ELF-1 (cell line): ENCODE measurements around the gene TRIM8.

Experiments
- DNase-seq: peaks from one replicate; pipeline ENCODE4 v3.0.0-alpha.2; 2016; ENCODE audit warnings: low read depth, low spot score

Gene TRIM8

GRCh38 chr10:102616066-102616770, 28.1 kb upstream of the TRIM8 start:
- no peak for DNase-seq

GRCh38 chr10:102617041-102617440, 27.2 kb upstream of the TRIM8 start:
- no peak for DNase-seq

DNA sequence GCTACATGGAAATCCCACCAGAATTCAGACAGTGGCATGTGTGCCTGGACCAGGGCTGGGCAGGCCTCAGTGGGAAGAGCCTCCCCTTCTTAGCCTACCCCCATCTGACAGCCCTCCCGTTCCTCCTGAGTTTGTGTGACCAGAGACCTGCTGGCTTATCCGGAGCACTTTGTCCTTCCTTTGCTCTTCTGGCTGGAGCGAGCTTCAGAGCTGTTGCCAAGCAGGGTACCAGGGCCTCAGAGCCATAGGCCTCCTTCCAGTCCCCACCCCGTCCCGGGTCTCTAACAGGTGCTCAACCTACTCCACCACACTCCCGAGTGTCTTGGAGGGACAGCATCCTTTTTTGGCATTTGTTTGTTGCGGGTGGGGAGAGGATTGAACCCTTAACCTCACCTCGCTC, 26.5 kb upstream of the TRIM8 start:
- DNase-seq, result no peak

DNA sequence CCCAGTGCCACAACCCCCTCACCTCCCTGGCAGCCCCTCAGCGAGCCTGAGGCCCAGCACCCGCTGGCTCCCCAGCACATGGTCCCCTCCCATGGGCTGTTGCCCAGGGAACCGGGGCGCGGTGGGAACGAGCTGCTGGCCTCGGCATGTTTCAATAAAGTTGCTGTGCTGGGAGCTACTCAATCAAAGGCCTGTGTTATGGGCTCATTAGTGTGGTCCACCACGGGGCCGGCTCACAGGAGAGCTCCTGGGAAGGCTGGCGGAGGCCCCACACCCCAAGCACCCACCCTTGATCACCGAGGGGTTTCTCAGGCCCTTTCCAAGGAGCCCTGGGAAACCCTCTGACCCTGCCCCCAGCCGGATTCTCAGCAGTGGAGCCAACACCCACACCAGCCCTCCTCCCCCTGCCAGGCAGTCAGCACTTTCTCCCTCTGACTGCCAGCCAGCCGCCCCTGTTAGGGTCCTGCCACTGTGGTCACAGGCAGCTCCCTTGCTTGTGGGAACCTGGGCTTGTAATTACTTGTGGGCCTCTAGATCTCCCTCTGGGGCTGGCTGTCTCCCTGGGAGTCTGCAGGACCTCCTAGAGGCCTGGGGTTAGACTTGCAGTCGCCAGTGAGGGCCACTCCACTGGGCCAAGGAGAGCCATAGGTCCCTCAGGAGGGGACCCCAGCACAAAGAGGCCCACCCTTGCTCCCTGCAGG, 24.8 kb upstream of the TRIM8 start:
- DNase-seq, result no peak

DNA sequence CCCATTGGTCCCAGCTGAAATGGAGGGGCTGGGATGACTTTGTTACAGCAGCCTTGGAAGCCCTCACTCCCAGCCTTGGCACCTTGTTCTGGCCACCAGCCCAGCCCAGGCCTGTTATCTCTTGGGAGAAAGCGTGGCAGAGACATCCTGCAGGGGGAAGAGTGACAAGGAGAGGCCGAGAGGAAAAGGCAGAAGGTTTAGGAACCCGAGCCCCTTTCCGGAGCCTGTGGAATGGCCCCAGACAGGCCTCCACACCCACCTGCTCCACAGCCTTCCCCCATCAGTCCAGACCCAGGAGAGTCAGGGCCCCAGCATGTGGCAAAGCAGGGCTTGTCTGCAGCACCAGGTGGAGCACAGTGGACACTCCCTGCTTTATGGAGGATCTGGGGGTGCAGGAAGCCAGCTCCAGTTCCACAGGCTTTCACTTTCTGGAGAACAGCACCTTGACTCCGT, 24.1 kb upstream of the TRIM8 start:
- no peak for DNase-seq

- no peak for DNase-seq
Measured at GRCh38 chr10:102620591-102621442, 23.5 kb upstream of the TRIM8 start.

DNA sequence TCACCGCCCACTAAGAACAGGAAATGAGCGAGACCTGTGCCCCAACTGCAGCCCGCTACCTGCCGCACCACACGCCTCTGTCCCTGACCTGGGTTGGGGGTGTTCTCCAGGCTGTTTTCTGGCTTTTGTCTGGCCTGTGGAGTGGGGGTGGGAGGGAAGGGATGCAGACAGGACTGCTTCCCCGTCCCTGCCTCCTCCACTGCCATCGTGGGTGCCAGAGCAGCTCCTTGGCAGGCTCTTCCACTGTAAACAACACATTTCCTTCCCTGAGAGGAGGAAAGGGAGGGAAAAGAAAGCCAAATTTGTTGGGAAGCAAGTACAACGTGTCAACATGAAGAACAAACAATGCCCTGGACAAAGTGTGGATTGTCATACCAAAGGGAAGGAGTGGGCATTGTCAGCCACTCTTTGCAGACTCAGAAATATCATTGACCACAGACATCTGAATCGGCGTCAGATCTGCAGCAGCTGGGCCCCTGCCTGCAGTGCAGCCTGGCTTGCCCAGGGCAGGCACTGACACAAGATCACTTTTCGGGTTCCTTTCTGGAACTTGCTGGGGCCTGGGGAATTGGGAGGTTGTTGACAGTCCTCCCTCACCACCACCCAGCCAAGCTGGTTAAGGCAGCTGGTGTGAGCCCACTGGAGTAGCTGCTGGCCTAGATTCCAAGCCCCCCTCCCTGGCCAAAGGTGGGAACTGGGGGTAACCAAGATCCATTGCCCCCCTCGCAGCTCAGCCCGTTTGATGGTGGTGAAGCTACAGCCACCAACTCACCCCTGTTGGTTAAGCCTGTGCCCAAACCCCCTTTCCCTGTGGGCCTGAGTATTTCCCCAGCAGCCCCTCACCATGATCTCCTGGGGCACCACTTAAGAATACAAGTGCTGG, 22.6 kb upstream of the TRIM8 start:
- DNase-seq, result no peak

- no peak for DNase-seq
Measured at GRCh38 chr10:102624094-102624493, 20.2 kb upstream of the TRIM8 start.

DNA sequence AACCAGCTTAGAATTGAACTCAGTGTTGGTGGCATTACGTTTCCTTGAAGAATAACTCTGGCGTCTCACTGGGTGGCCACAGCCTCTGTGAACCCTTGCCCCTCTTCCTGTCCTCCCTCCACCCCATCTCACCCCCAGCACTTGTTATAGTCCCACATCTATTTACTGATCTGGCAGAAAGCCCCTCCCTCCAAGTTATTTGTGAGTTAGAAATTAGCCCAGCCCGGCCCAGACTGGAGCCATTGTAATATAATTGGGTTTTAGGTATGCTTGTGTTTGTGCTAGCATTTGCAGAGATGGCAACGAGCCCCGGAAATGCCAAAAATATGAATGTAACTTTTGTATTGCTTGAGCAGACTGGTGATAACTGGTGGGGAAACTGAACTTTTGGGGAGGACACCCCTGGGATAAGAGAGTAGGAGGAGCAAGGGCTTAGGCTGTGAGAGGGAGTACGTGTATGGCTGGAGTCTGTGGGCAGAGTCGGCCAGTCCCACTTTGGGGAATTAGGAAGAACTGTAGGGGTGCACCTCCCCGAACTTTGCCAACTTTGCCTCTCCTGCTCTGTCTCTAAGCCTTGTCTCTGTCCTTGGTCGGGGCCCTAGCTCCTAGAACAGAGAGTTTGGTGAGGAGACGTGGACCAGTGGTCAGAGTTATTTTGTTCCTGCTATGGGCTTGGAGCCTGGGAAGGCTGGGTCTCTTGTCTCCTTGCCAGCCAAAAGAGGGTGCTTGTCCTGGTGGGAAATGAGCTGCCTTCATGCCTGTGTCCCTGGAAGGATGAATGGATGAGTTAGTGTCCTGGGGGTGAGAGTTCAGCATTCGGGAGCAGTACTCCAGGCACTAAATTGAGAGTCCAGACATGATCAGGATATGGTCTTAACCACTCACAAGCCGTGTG, 19.3 kb upstream of the TRIM8 start:
- no peak for DNase-seq

GRCh38 chr10:102626026-102626685, 18.1 kb upstream of the TRIM8 start:
- no peak for DNase-seq

DNA sequence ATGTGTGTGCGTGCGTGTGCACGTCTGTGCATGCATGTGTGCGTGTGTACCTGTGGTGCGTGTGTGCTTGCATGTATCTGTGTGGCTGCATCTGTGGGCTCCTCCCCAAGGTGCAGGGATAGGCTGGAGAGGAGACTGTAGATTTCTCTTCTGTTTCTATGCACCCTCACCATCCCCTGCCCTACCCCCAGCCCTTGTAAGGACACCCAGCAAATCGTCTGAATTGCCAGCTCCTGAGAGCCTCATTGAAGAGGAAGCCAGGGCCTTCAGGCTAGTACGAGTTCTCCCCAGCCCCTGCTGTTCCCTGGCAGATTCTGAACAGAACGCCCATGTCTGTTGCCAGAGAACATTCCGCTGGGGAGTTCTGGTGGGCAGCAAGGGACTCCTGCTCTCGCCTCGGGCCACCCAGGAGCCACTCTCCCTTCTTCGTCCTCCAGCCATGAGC, 17.0 kb upstream of the TRIM8 start:
- peak; percentile 80 for DNase-seq

DNA sequence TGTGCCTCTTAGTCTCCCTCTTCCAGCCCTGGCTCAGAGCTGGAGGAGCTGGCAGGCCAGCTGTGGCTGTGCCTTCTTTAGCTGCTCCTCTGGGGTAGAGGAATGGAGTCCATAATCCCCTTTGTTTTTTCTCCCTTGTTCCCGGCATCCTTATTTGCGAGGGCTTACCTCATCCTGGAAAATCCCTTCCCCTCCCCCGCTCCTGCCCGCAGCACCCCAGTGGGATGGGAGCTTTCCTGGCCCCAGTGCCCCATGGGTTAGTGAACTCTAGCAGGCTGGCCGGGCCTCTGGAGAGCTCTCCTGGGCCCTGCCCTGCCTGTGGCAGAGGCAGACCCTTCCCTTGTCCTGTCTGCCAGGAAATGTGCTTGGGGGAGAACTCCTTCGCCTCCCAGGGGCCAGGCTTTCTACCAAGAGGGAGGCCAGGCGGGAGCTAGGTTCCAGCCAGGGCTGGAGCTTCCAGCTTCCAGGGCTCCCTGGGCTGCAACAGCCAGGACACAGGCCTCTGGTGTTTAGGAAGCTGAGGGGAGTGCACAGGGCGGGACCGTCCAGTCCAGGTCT, 16.5 kb upstream of the TRIM8 start:
- no peak for DNase-seq

DNA sequence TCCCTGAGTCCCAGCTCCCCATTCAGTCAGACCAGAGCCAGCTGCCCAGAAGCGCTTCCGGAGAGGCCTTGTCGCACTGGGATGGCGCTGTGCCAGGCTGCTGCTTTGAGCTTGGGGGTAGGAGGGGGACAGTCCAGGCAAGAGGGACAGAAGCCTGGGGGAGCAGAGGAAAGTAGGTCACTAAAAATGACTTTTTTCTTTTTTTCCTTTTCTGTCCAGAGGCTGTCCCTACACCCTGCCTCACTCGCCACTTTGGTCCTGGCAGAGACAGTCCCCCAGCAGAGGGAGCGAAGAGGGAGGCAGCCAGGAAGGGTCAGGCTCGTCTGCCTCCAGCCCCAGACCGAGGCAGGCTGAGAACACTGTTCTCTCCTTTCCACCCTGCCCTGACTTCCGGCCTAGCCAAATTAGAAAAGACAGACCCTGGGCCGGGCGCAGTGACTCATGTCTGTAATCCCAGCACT, 15.8 kb upstream of the TRIM8 start:
- DNase-seq, result peak; percentile 75

DNA sequence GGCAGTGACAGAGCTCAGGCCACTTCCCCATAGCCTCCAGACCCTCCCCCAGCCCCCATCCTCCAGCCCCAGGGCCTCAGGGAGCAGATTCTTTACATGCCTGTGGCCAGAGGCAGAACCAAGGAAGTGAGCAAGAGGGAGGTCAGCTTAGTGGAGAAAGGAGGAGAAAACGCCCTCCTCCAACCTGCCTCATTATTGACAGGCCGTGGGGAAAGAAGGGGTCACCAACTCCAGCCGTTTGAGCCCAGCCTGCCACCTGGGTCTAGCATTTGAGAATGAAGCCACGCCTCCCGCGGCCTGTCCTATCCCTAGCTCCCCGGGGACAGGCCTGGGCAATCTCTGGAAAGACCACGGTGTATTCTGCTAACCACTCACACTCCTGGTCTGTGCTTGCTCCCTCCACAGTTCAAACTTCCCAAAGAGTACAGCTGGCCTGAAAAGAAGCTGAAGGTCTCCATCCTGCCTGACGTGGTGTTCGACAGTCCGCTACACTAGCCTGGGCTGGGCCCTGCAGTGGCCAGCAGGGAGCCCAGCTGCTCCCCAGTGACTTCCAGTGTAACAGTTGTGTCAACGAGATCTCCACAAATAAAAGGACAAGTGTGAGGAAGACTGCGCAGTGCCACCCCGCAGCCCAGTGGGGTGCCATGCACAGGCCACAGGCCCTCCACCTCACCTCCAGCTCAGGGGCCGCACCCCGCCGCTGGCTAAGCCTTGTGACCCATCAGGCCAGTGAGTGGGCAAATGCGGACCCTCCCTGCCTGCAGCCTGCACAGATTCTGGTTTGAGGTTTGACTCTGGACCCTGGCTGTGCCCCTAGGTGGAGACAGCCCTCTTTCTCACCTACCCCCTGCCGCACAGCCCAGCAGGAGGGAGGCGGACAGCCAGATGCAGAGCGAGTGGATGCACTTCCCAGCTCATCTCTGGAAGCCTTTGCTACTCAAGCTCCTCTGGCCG, 14.3 kb upstream of the TRIM8 start:
- peak; percentile 93 for DNase-seq

DNA sequence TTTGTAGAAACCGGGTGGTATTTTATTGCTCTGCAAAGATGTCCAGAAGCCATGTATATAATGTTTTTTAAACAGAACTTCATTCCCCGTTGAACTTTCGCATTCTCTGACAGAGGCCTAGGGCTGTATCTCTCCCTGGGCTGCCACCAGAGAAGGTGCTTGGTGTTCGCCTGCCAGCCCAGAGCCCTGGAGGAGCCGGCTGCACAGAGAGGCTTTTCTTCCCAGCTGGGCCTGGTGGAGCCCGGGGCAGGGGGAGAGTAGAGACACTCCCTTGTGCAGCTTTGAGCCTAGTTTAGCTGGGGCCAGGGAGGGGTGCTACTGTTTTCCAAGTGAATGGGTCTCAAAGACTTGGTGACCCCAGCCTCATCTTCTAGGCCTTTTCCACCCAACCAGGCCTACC, 13.6 kb upstream of the TRIM8 start:
- no peak for DNase-seq

GRCh38 chr10:102631525-102632393, 12.5 kb upstream of the TRIM8 start:
- no peak for DNase-seq
